ENCODE results near the gene CCR5. TPM values are rescaled to one million over a fixed set of nuclear protein-coding genes. Genes with fewer than 3 reads are reported as not detected.

CCR5 gene
- total and polyA plus RNA-seq, 10 donors: 2.0 to 15.5 (median 6.8) TPM

- H3K27me3 ChIP-seq (replicated peaks in 1 of 7): no peaks in the 10 kb centered on the region
- peak overlapping the region in 2 of 8 donors; percentile 90 to 91 for H3K27ac ChIP-seq
- TF ChIP-seq POLR2AphosphoS5 (IDR thresholded peaks at IDR 0.05) (no peak), CTCF (IDR thresholded peaks at IDR 0.05 in 8 of 11, conservative IDR thresholded peaks at IDR 0.05 in 3 of 11) (no peak), POLR2A (IDR thresholded peaks at IDR 0.05) (no peak)
- peaks cover 0 to 18% (median 0%) of the 10 kb centered on the region in 6 donors for H3K36me3 ChIP-seq
- H3K4me1 ChIP-seq: peaks cover 12 to 89% (median 65%) of the 10 kb centered on the region in 6 donors
- H3K9me3 ChIP-seq: no peaks in the 10 kb centered on the region
- no peak for DNase-seq
- no peak overlapping the region for H3K4me3 ChIP-seq
- intact Hi-C loops (cut with DNase I; ENCODE audit: low total_unique reads): no loop called here
- 74 to 89% (median 78%) methylated on average over 2 of the region's 2 CpGs for WGBS, 5 donors
Measured at GRCh38 chr3:46411271-46411670, 40.5 kb downstream of the CCR5 start.

GRCh38 chr3:46412786-46413298 lies 42.1 kb downstream of the CCR5 start:
- Histone ChIP-seq H3K4me1 (peaks cover 9 to 79% (median 54%) of the 10 kb centered on the region in 6 donors), H3K27ac (peak overlapping the region in 7 of 8 donors; percentile 43 to 72 (median 56)), H3K27me3 (replicated peaks in 1 of 7) (no peaks in the 10 kb centered on the region), H3K9me3 (no peaks in the 10 kb centered on the region), H3K4me3 (no peak overlapping the region), H3K36me3 (peaks cover 0 to 34% (median 0%) of the 10 kb centered on the region in 6 donors)
- WGBS, 5 donors: 28 to 62% (median 38%) methylated on average over 3 of the region's 3 CpGs
- no peak for DNase-seq
- intact Hi-C loops (cut with DNase I; ENCODE audit: low total_unique reads): no loop called here
- TF ChIP-seq CTCF (IDR thresholded peaks at IDR 0.05 in 8 of 11, conservative IDR thresholded peaks at IDR 0.05 in 3 of 11) (no peak), POLR2A (IDR thresholded peaks at IDR 0.05) (no peak), POLR2AphosphoS5 (IDR thresholded peaks at IDR 0.05) (no peak)

GRCh38 chr3:46413951-46414350 lies 43.2 kb downstream of the CCR5 start:
- 45 to 54% (median 52%) methylated on average over 5 of the region's 5 CpGs for WGBS, 5 donors
- H3K27ac ChIP-seq: peak overlapping the region in 5 of 8 donors; percentile 40 to 72 (median 56)
- peaks cover 0 to 40% (median 0%) of the 10 kb centered on the region in 6 donors for H3K36me3 ChIP-seq
- H3K4me3 ChIP-seq: no peak overlapping the region
- no peak for DNase-seq
- TF ChIP-seq POLR2A (IDR thresholded peaks at IDR 0.05): no peak
- TF ChIP-seq POLR2AphosphoS5 (IDR thresholded peaks at IDR 0.05): no peak
- TF ChIP-seq CTCF (IDR thresholded peaks at IDR 0.05 in 8 of 11, conservative IDR thresholded peaks at IDR 0.05 in 3 of 11): no peak
- intact Hi-C loops (cut with DNase I; ENCODE audit: low total_unique reads): no loop called here
- no peaks in the 10 kb centered on the region for H3K27me3 ChIP-seq (replicated peaks in 1 of 7)
- H3K9me3 ChIP-seq: no peaks in the 10 kb centered on the region
- peaks cover 2 to 68% (median 43%) of the 10 kb centered on the region in 6 donors for H3K4me1 ChIP-seq

- peaks cover 0 to 43% (median 0%) of the 10 kb centered on the region in 6 donors for H3K36me3 ChIP-seq
- H3K27ac ChIP-seq: peak overlapping the region in 3 of 8 donors; percentile 5 to 33 (median 7)
- no peak for DNase-seq
- 55 to 78% (median 67%) methylated on average over 4 of the region's 4 CpGs for WGBS, 5 donors
- no peaks in the 10 kb centered on the region for H3K27me3 ChIP-seq (replicated peaks in 1 of 7)
- H3K9me3 ChIP-seq: no peaks in the 10 kb centered on the region
- intact Hi-C loops (cut with DNase I; ENCODE audit: low total_unique reads): no loop called here
- no peak overlapping the region for H3K4me3 ChIP-seq
- peaks cover 2 to 60% (median 36%) of the 10 kb centered on the region in 6 donors for H3K4me1 ChIP-seq
- TF ChIP-seq POLR2AphosphoS5 (IDR thresholded peaks at IDR 0.05) (no peak), POLR2A (IDR thresholded peaks at IDR 0.05) (no peak), CTCF (IDR thresholded peaks at IDR 0.05 in 8 of 11, conservative IDR thresholded peaks at IDR 0.05 in 3 of 11) (no peak)
Measured at GRCh38 chr3:46414739-46415138, 44.0 kb downstream of the CCR5 start.
